GM12875 (cell line): ENCODE results near the gene RBM26.

Source experiments
- H3K4me3 ChIP-seq: one replicate; pipeline ENCODE4 v1.5.1; 2011; ENCODE audit warnings: low read depth, low read length, control low read depth
- CTCF ChIP-seq: IDR thresholded peaks from 2 replicates; pipeline ENCODE4 v1.5.1; 2011; ENCODE audit warnings: low read depth, mild to moderate bottlenecking, control low read depth, inconsistent platforms, low read length, moderate library complexity, borderline replicate concordance; ENCODE audit not compliant: insufficient read depth

RBM26 gene

DNA sequence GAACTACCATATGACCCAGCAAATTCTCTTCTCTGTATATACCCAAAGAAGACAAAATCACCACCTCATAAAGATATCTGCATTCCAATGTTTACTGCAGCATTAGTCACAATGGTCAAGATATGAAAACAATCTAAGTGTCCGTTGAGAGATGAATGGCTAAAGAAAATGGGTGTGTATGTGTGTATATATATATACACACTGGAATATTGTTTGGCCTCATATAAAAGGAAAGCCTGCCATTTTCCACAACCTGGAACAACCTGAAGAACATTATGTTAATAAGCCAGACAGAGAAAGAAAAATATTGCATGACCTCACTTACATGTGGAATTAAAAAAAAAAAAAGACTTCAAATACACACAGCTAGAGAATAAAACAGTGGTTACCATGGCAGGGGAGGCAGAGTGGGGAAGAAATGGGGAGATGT, 29.5 kb upstream of the RBM26 start:
- no peak for TF ChIP-seq CTCF
- no peak overlapping the region for H3K4me3 ChIP-seq

DNA sequence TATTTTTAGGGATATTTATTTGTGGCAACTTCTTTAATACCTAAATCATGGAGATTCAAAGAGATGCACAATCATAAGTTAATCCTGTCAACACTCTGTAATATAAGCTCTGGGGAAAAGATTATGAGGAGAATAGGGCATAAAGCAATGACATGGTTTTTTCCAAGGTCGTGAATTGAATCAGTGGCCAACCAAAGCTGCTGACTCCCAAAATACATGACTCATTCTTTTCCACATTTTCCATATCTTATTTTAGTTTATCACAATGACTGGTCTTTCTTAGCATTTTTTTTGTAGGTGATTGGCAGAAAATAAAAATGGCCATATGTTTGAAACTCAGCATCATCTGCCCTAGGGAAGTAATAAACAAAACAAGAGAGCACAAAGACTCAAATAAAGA, 28.5 kb upstream of the RBM26 start:
- H3K4me3 ChIP-seq, result no peak overlapping the region
- no peak for TF ChIP-seq CTCF

DNA sequence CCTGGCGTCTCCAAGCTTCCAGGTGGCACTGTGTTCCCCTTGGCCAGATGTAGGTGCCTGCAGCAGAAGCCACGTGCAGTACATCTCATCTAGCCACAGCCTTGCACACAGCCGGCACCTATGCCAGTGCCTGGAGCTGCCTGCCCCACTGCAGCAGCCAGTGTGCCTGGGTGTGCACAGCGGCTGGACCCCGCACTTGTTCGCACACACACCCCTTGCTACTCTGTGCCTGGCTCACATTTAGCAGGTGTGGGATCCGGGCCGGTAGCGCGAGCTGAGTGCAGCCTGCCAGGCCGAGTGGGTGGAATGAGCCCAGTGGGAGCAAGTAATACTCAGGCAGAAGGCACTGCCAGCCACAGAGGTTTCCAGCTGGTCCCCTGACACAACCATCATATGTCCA, 26.9 kb upstream of the RBM26 start:
- TF ChIP-seq CTCF, result no peak
- H3K4me3 ChIP-seq, result no peak overlapping the region

GRCh38 chr13:79432086-79432485, 26.0 kb upstream of the RBM26 start:
- no peak for TF ChIP-seq CTCF
- H3K4me3 ChIP-seq, result no peak overlapping the region

DNA sequence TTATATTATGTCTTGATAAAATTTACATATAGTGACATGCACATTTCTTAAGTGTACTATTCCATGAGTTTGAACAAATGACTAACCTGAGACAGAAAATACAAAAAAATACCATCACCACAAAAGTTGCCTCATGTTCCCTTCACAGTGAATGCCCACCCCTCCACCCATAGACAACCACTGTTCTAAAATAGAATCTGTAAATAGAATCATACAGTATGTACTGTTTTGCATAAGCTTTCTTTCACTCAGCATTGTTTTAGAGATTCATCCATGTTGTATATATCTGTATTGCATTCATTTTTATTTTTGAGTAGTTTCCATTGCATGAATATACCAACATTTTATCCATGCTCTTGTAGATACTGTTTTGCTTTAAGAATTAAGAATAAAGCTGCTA, 23.3 kb upstream of the RBM26 start:
- TF ChIP-seq CTCF, result no peak
- H3K4me3 ChIP-seq, result no peak overlapping the region

GRCh38 chr13:79427883-79428282, 21.8 kb upstream of the RBM26 start:
- no peak overlapping the region for H3K4me3 ChIP-seq
- TF ChIP-seq CTCF, result no peak

GRCh38 chr13:79427265-79427664, 21.2 kb upstream of the RBM26 start:
- TF ChIP-seq CTCF, result no peak
- H3K4me3 ChIP-seq, result no peak overlapping the region
